Epidermal melanocyte (primary cell): Measurements from ENCODE around the gene BSCL2.
"Not testable (repeated sequence)": the region's sequence is repeated elsewhere in the genome, so short reads cannot be mapped to it uniquely, and the experiment has no call there.

Source experiments
- DNase-seq: peaks from one replicate; pipeline ENCODE4 v3.0.0; 2011; ENCODE audit warnings: low spot score; ENCODE audit not compliant: insufficient read length

The BSCL2 gene

DNA sequence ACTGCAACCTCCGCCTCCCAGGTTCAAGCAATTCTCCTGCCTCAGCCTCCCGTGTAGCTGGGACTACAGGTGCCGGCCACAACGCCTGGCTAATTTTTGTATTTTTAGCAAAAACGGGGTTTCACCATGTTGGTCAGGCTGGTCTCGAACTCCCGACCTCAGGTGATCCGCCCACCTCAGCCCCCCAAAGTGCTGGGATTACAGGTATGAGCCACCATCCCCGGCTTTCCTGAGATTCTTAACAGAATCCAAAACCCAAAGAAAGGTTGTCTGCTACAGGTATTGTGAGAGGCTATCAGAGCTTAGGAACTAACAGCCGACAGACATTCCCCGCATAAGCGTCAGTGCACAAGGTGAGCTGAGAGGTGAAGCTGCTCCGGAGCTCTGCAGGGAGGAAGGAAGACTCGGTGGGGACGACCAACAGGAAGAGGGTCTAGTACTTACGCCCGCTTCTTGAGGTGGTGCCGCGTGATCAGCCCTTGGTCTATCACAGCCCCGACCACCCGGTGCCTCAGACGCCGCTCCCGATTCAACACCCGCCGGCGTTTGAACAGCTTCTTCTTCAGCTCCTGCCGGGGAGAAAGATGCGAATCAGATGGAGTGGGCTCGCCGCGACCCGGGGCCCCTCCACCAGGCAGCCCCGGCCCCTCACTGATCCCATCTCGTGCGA lies 42.7 kb downstream of the BSCL2 start:
- DNase-seq: no peak

DNA sequence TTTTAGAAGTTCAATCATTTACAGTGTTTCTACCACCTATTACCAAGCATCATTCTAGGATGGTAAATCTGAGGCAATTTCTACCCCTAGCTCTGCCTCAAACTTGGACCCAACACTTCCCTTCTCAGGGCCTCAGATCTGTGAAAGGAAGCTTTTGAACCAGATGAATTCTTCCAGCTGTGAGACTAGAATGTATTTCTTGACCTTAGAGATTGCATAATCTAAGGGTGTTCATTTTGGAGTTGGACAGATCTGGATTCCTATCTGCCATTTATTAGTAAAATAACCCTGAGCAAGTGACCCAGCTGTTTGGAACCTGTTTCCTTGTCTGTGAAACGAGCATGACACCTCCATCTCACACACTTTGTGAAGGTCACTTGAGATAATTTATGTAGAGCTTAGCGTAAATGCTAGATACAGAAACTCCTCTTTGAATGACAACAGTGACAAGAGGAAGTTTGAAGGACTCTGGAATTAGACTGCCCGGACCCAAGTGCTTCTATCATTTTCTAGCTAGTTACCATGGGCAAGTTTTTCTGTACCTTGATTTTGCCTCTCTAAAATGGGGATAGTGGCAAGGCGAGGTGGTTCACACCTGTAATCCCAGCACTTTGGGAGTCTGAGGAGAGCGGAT lies 50.3 kb downstream of the BSCL2 start:
- DNase-seq: no peak

DNA sequence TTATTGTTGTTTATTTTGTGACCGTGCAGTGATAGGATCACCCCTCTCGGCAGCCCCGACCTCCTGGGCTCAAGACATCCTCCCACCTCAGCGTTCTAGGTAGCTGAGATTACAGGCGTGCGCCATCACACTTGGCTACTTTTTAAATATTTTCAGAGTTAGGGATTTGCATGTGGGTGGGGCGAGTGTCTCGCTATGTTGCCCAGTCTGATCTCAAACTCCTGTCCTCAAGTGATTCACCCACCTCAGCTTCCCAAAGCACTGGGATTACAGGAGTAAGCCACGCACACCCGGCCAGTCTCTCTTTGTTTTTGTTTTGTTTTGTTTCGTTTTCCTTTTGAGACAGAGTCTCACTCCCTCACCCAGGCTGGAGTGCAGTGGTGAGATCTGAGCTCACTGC lies 52.9 kb downstream of the BSCL2 start:
- DNase-seq: no peak

GRCh38 chr11:62652161-62653006 lies 54.8 kb downstream of the BSCL2 start:
- DNase-seq: no peak

DNA sequence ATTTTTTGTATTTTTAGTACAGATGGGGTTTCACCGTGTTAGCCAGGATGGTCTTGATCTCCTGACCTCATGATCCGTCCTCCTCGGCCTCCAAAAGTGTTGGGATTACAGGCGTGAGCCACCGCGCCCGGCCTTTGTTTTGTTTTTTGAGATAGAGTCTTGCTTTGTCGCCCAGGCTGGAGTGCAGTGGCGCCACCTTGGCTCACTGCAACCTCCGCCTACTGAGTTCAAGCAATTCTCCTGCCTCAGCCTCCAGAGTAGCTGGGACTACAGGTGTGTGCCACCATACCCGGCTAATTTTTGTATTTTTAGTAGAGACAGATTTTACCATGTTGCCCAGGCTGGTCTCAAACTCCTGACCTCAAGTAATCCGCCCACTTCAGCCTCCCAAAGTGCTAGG lies 56.9 kb downstream of the BSCL2 start:
- DNase-seq: not testable (repeated sequence)

DNA sequence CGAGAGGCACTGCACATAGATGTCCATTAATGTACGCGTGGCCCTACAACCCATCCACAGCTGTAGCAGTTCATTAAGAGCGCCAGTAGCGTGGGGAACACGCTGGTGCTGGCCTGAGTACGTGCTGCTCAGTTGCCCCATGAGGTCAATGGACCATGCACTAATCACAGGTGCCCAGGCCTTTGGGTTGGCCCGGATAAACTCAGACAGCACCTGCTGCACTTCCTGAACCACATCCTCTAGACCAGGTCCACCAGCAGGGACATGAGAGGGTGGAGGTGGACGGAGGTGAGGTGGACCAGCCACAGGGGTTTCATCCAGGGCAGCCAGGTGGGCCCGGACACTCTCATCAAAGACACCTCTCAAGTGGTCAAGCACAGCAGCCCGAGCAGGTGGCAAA lies 57.7 kb downstream of the BSCL2 start:
- DNase-seq: no peak

- no peak for DNase-seq
These were observed 58.3 kb downstream of the BSCL2 start for GRCh38 chr11:62648967-62649364.

- DNase-seq: no peak
These were observed 58.8 kb downstream of the BSCL2 start for GRCh38 chr11:62648185-62648966.

DNA sequence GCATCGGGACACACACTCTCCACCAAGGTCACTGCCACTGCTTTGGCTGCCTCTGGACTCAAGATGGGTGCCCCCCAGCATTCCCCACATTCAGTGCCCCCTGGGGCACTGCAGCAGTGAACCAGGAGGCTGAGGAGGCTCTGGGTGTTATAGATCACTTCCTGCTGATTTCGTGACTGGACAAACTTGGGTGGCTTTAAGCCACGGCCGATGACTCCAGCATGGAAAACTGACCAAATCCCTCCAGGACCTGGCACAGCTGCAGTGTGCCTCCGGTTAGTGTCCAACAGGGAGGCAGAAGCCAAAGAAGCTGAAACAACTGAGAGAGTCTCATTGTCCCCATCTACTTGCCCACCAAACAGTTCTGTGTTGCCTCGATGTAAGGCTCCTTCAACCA lies 59.6 kb downstream of the BSCL2 start:
- DNase-seq: no peak

GRCh38 chr11:62646825-62647608 lies 60.2 kb downstream of the BSCL2 start:
- no peak for DNase-seq

DNA sequence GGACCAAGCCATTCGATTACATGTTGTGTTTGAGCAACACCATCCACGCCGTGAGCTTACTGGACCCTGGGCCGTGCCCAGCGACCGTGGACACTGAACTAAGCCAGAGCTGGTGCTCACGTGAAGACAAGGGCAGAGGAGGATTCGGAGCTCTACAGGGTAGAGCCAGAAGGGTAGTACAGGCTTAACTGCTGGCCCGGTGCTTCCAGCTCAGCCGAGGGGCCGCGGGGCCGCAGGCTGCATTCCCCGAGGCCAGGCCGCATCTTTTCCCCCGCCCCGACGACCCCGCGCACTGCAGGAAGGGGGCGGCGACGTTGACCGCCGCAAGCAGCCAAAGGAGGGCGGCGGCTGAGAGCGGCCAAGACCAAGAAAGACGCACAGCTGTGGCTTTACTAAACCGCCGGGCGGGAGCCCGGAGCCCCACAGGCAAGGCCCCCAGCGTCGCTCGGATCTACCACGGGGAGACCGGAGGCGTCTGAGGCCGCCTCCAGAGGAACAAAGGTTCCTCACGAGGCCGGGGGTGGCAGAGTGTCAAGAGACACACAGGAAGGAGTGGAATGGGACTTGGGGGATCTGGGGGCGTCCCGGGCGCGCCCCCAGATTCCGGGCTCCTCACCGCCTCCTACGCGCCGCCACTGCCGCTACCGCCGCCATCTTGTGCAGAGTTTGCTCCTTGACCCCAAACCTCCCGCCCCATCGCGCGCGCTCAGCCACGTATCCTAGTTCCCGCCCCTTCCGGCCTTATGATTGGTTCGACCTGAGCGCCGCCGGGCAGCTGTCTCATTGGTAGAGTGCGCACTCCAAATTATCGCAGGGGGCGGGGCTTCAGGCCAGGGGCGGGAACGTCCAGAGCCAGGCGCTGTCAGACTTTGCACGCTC lies 61.0 kb downstream of the BSCL2 start, which contains the start of gene GANAB:
GANAB (minus strand) TSS at position 668 of the 879 bp plus-strand sequence; CDS start at position 654, 14 bp downstream.
- DNase-seq: peak; percentile 99

DNA sequence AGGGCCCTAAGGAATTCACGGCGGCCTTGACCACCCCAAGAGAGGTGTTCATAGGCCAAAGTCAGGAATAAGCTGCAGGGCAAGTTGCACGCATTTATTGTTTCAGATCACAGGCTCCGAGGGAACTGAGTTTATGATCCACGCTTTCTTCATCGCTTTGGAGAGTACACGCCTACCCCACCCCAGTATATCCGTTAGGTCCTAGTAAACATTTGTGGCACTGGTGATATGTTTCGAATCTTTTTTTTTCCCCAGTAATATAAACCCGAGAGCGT lies 61.6 kb downstream of the BSCL2 start:
- DNase-seq: no peak

GRCh38 chr11:62644220-62644619 lies 63.0 kb downstream of the BSCL2 start:
- no peak for DNase-seq
